GM23338 (cell line): Measurements from ENCODE around the gene FUT7. TPM values are rescaled to one million over a fixed set of nuclear protein-coding genes. Genes with fewer than 3 reads are reported as not detected.

Experiments
- ATAC-seq: fragments of 200-7000 bp; cut with Tn5 transposase; 3 replicates; pipeline ENCODE4 v1.9.1; 2020
- DNase-seq: peaks from one replicate; pipeline ENCODE4 v3.0.0-alpha.2; 2015; ENCODE audit warnings: low spot score
- H2AFZ ChIP-seq: fragments of 200-600 bp; sonication (generic); 2 replicates; pipeline ENCODE4 v1.8.0; 2016; ENCODE audit warnings: antibody characterized with exemption, mild to moderate bottlenecking, moderate library complexity
- H3F3A ChIP-seq: fragments of 200-600 bp; sonication (generic); replicated peaks from 2 replicates; pipeline ENCODE4 v1.8.0; 2017; ENCODE audit warnings: antibody characterized with exemption, mixed run types, low read depth
- H3K27ac ChIP-seq: fragments of 200-600 bp; sonication (generic); 2 replicates; pipeline ENCODE4 v1.6.1; 2016; ENCODE audit warnings: low read depth
- H3K27me3 ChIP-seq: fragments of 200-600 bp; sonication (generic); 2 replicates; pipeline ENCODE4 v1.8.0; 2016; ENCODE audit warnings: mild to moderate bottlenecking, mixed run types, moderate library complexity; ENCODE audit not compliant: insufficient read depth
- H3K36me3 ChIP-seq: fragments of 200-600 bp; sonication (generic); 2 replicates; pipeline ENCODE4 v1.8.0; 2016; ENCODE audit warnings: mild to moderate bottlenecking; ENCODE audit not compliant: insufficient read depth
- H3K4me1 ChIP-seq: fragments of 200-600 bp; sonication (generic); 2 replicates; pipeline ENCODE4 v1.8.0; 2016; ENCODE audit warnings: mild to moderate bottlenecking, moderate library complexity; ENCODE audit not compliant: insufficient read depth
- H3K4me2 ChIP-seq: fragments of 200-600 bp; sonication (generic); 2 replicates; pipeline ENCODE4 v1.7.1; 2017; ENCODE audit warnings: mixed run types
- H3K4me3 ChIP-seq: fragments of 200-600 bp; sonication (generic); 2 replicates; pipeline ENCODE4 v1.6.1; 2016; ENCODE audit warnings: mixed run types
- H3K79me2 ChIP-seq: fragments of 200-600 bp; sonication (generic); replicated peaks from 2 replicates; pipeline ENCODE4 v1.8.0; 2017; ENCODE audit warnings: mild to moderate bottlenecking; ENCODE audit not compliant: insufficient read depth
- H3K9me2 ChIP-seq: fragments of 200-600 bp; sonication (generic); 2 replicates; pipeline ENCODE4 v1.8.0; 2017; ENCODE audit not compliant: insufficient read depth
- H4K20me1 ChIP-seq: fragments of 200-600 bp; sonication (generic); replicated peaks from 2 replicates; pipeline ENCODE4 v1.8.0; 2017; ENCODE audit warnings: mild to moderate bottlenecking; ENCODE audit not compliant: insufficient read depth
- H3K27ac Mint-ChIP-seq: 2 replicates; pipeline ENCODE4 v1.8.0; 2020; ENCODE audit warnings: inconsistent platforms, mild to moderate bottlenecking, moderate library complexity, mixed read lengths
- H3K27me3 Mint-ChIP-seq: 3 replicates; pipeline ENCODE4 v1.8.0; 2022; ENCODE audit warnings: low read depth, mild to moderate bottlenecking, moderate library complexity, mixed read lengths, inconsistent platforms; ENCODE audit not compliant: insufficient read depth, poor library complexity
- H3K36me3 Mint-ChIP-seq: 3 replicates; pipeline ENCODE4 v1.8.0; 2021; ENCODE audit warnings: low read depth, mild to moderate bottlenecking, inconsistent platforms, moderate library complexity, mixed read lengths
- H3K4me1 Mint-ChIP-seq: 3 replicates; pipeline ENCODE4 v1.8.0; 2020; ENCODE audit warnings: mild to moderate bottlenecking, inconsistent platforms, mixed read lengths
- H3K4me3 Mint-ChIP-seq: 3 replicates; pipeline ENCODE4 v1.8.0; 2021; ENCODE audit warnings: moderate library complexity, mild to moderate bottlenecking, inconsistent platforms, mixed read lengths
- H3K9me3 Mint-ChIP-seq: 3 replicates; pipeline ENCODE4 v1.8.0; 2020; ENCODE audit warnings: moderate library complexity, mild to moderate bottlenecking, inconsistent platforms, mixed read lengths
- CREB1 ChIP-seq: fragments of 250-450 bp; sonication (Bioruptor Pico); IDR thresholded peaks from 2 replicates; pipeline ENCODE4 v1.5.0; 2020; ENCODE audit warnings: low read depth, mild to moderate bottlenecking, moderate library complexity
- CTCF ChIP-seq, 2 experiments: fragments of 200-600 bp in 1 of 2; sonication (generic) in 1 of 2; conservative IDR thresholded peaks; 2 replicates each; pipeline versions ENCODE4 v1.5.1 to v1.6.1; 2016 to 2017; ENCODE audit warnings: antibody characterized with exemption in 2 of 2, low read depth in 2 of 2, mild to moderate bottlenecking in 2 of 2, moderate library complexity in 1 of 2
- EZH2 ChIP-seq: fragments of 200-600 bp; sonication (generic); IDR thresholded peaks from one replicate; pipeline ENCODE4 v1.8.0; 2017; ENCODE audit warnings: antibody characterized with exemption, mild to moderate bottlenecking, low read depth; ENCODE audit not compliant: unreplicated experiment
- POLR2AphosphoS5 ChIP-seq: IDR thresholded peaks from 2 replicates; pipeline ENCODE4 v1.6.1; 2016; ENCODE audit warnings: antibody characterized with exemption, low read depth
- ZNF114 ChIP-seq: fragments of 250-450 bp; sonication (Bioruptor Pico); IDR thresholded peaks from 2 replicates; pipeline ENCODE4 v1.5.0; 2020; ENCODE audit warnings: mild to moderate bottlenecking, moderate library complexity
- ZNF331 ChIP-seq: fragments of 250-450 bp; sonication (Bioruptor Pico); IDR thresholded peaks from 2 replicates; pipeline ENCODE4 v1.5.0; 2020; ENCODE audit warnings: low read depth, mild to moderate bottlenecking, moderate library complexity
- polyA plus RNA-seq: library from polyadenylated mRNA; unstranded; fragments of >200 nt; fragmentation: Nextera tagmentation; extraction: Ambion mirVana; gene quantifications from 2 replicates; pipeline ENCODE4 v1.2.1, GENCODE V29; 2016
- total RNA-seq: library from RNA; depleted of rRNA; stranded (reverse); fragments of >200 nt; shearing (Covaris generic); gene quantifications from 2 replicates; pipeline ENCODE4 v1.2.3, GENCODE V29; 2014

FUT7 gene
- total and polyA plus RNA-seq, 2 experiments from 2014 or later, result not detected

- Histone ChIP-seq H3K4me1 (no peaks in the 10 kb centered on the region), H3F3A (no peaks in the 10 kb centered on the region), H4K20me1 (no peaks in the 10 kb centered on the region), H2AFZ (no peak overlapping the region), H3K79me2 (no peaks in the 10 kb centered on the region), H3K4me2 (peak overlapping the region; percentile 38; the same call in 1 of the 2 replicates), H3K27ac (no peak overlapping the region), H3K9me2 (no peaks in the 10 kb centered on the region), H3K4me3 (peak overlapping the region; percentile 34; the same call in 1 of the 2 replicates), H3K27me3 (no peaks in the 10 kb centered on the region), H3K36me3 (no peaks in the 10 kb centered on the region)
- Mint-ChIP-seq H3K27me3 (peaks cover 9% of the 10 kb centered on the region), H3K36me3 (no peaks in the 10 kb centered on the region; the same call in 2 of the 3 replicates), H3K4me3 (no peak overlapping the region), H3K9me3 (no peaks in the 10 kb centered on the region), H3K4me1 (no peaks in the 10 kb centered on the region), H3K27ac (no peak overlapping the region)
- DNase-seq, result peak; percentile 51
- peak; percentile 66 for ATAC-seq
- TF ChIP-seq CREB1 (CRISPR knock-in tag), result no peak
- TF ChIP-seq EZH2, result no peak
- TF ChIP-seq POLR2AphosphoS5, result no peak
- no peak for TF ChIP-seq ZNF331
- peak in 1 of 2 experiments; percentile 14; a peak in 1 of 4 replicates for TF ChIP-seq CTCF (conservative IDR thresholded peaks at IDR 0.05; ENCODE audit: low read depth in 2 of 2)
These were observed 3.6 kb upstream of the FUT7 start for GRCh38 chr9:137035507-137035834.

GRCh38 chr9:137034709-137035506 is 3.0 kb upstream of the FUT7 start:
- no peaks in the 10 kb centered on the region for H3K27me3 ChIP-seq
- Mint-ChIP-seq H3K4me1 (no peaks in the 10 kb centered on the region), H3K36me3 (no peaks in the 10 kb centered on the region; the same call in 2 of the 3 replicates), H3K4me3 (no peak overlapping the region), H3K27me3 (peaks cover 12% of the 10 kb centered on the region), H3K9me3 (no peaks in the 10 kb centered on the region), H3K27ac (no peak overlapping the region)
- no peaks in the 10 kb centered on the region for H3K79me2 ChIP-seq
- H3F3A ChIP-seq, result no peaks in the 10 kb centered on the region
- H3K9me2 ChIP-seq, result no peaks in the 10 kb centered on the region
- no peaks in the 10 kb centered on the region for H3K4me1 ChIP-seq
- peak overlapping the region; percentile 34; the same call in 1 of the 2 replicates for H3K4me3 ChIP-seq
- DNase-seq (peak; percentile 93), ATAC-seq (peak; percentile 95)
- H3K4me2 ChIP-seq, result peak overlapping the region; percentile 38; the same call in 1 of the 2 replicates
- H2AFZ ChIP-seq, result 0 out of 2 replicates have a peak overlapping the region, but pooled peaks have one; percentile 72
- TF ChIP-seq CTCF (conservative IDR thresholded peaks at IDR 0.05; ENCODE audit: low read depth in 2 of 2) (peak; percentile 85 to 96), ZNF331 (no peak), POLR2AphosphoS5 (no peak), ZNF114 (no peak)
- no peaks in the 10 kb centered on the region for H4K20me1 ChIP-seq
- no peak overlapping the region for H3K27ac ChIP-seq
- no peaks in the 10 kb centered on the region for H3K36me3 ChIP-seq
